HCT116 (cell line): ENCODE measurements around the gene ANAPC2. TPM values are rescaled to one million over a fixed set of nuclear protein-coding genes. Genes with fewer than 3 reads are reported as not detected.

Experiments
- ATAC-seq: fragments of 200-7000 bp; cut with Tn5 transposase; 2 replicates; pipeline ENCODE4 v1.9.1; 2020; ENCODE audit warnings: mild to moderate bottlenecking, moderate library complexity
- BruUV-seq: library from RNA; stranded (reverse); fragments of 400-500 nt; replicated peaks from 2 replicates; lab custom pipeline; 2021; lab: Mats Ljungman, UMichigan
- CTCF ChIA-PET: fragments of 300-600 bp; sonication (Branson Sonifier 250); formaldehyde crosslinking; loops from one replicate; lab custom pipeline; 2021; ENCODE audit warnings: antibody characterized with exemption; lab: Charles Lee
- POLR2A ChIA-PET: fragments of 300-600, 350-600 bp; sonication (Branson Sonifier 250); formaldehyde crosslinking; loops from one replicate; lab custom pipeline; 2021; ENCODE audit warnings: antibody characterized with exemption; lab: Charles Lee
- RAD21 ChIA-PET, 2 experiments: fragments of 300-600 bp; sonication (Branson Sonifier 250); formaldehyde crosslinking; loops; one replicate each; lab custom pipeline; 2023; ENCODE audit warnings: low total read pairs in 2 of 2; ENCODE audit not compliant: uncharacterized antibody in 2 of 2, unreplicated experiment in 2 of 2, low non-redundant PET in 1 of 2; lab: Charles Lee
- DNase-seq: peaks from one replicate; pipeline ENCODE4 v3.0.0-alpha.2; 2010; ENCODE audit warnings: low read depth, low spot score
- H2AFZ ChIP-seq: fragments of 200-600 bp; shearing (Covaris generic), sonication (generic); 2 replicates; pipeline ENCODE4 v1.6.1; 2017; ENCODE audit warnings: low read depth, mixed run types, mixed read lengths, antibody characterized with exemption, low read length; ENCODE audit not compliant: poor library complexity, severe bottlenecking
- H3K27ac ChIP-seq: 2 replicates; pipeline ENCODE4 v1.5.1; 2012; ENCODE audit warnings: low read depth, low read length
- H3K27me3 ChIP-seq: fragments of 200-600 bp; sonication (generic); 2 replicates; pipeline ENCODE4 v1.6.1; 2016; ENCODE audit warnings: mixed run types, low read length, mixed read lengths; ENCODE audit not compliant: insufficient read depth
- H3K36me3 ChIP-seq, 2 experiments: fragments of 200-500 bp in 1 of 2; fragments of 200-600 bp in 1 of 2; sonication (Bioruptor generic) in 1 of 2; sonication (generic) in 1 of 2; 2 replicates each; pipeline versions ENCODE4 v1.5.1 to v1.6.1; 2014 to 2016; ENCODE audit warnings: low read length in 2 of 2, inconsistent platforms in 1 of 2, mixed read lengths in 1 of 2, mixed run types in 1 of 2; ENCODE audit not compliant: insufficient read depth in 2 of 2, control insufficient read depth in 1 of 2
- H3K4me1 ChIP-seq, 2 experiments: fragments of 200-600 bp in 1 of 2; sonication (generic) in 1 of 2; 2 replicates each; pipeline versions ENCODE4 v1.5.1 to v1.6.1; 2012 to 2017; ENCODE audit warnings: low read length in 2 of 2, inconsistent platforms in 1 of 2, mild to moderate bottlenecking in 1 of 2, mixed read lengths in 1 of 2, mixed run types in 1 of 2, moderate library complexity in 1 of 2; ENCODE audit not compliant: insufficient read depth in 2 of 2, control insufficient read depth in 1 of 2
- H3K4me2 ChIP-seq: fragments of 200-600 bp; sonication (generic); 2 replicates; pipeline ENCODE4 v1.6.1; 2017; ENCODE audit warnings: mixed run types, low read length, mixed read lengths
- H3K4me3 ChIP-seq, 2 experiments: fragments of 200-600 bp in 1 of 2; sonication (generic) in 1 of 2; replicated peaks in 1 of 2; 2 replicates each; pipeline ENCODE4 v1.5.1; 2011 to 2016; ENCODE audit warnings: low read length in 2 of 2, control low read depth in 1 of 2, low read depth in 1 of 2, mild to moderate bottlenecking in 1 of 2, mixed read lengths in 1 of 2, mixed run types in 1 of 2
- H3K79me2 ChIP-seq: fragments of 200-600 bp; sonication (generic); 2 replicates; pipeline ENCODE4 v1.6.1; 2017; ENCODE audit warnings: mild to moderate bottlenecking, mixed run types, low read length, moderate library complexity, mixed read lengths; ENCODE audit not compliant: insufficient read depth
- H3K9ac ChIP-seq: fragments of 200-600 bp; sonication (generic); 2 replicates; pipeline ENCODE4 v1.6.1; 2016; ENCODE audit warnings: low read length, mixed read lengths
- H3K9me2 ChIP-seq: fragments of 200-600 bp; sonication (generic), shearing (Covaris generic); 2 replicates; pipeline ENCODE4 v1.6.1; 2017; ENCODE audit warnings: mixed run types, mild to moderate bottlenecking, moderate library complexity; ENCODE audit not compliant: insufficient read depth
- H3K9me3 ChIP-seq, 2 experiments: fragments of 200-500 bp in 1 of 2; fragments of 200-600 bp in 1 of 2; sonication (Bioruptor generic) in 1 of 2; sonication (generic) in 1 of 2; 2 replicates each; pipeline ENCODE4 v1.6.1; 2014 to 2017; ENCODE audit warnings: low read length in 2 of 2, mixed read lengths in 2 of 2, inconsistent platforms in 1 of 2, low read depth in 1 of 2, mild to moderate bottlenecking in 1 of 2, mixed run types in 1 of 2, moderate library complexity in 1 of 2; ENCODE audit not compliant: control insufficient read depth in 1 of 2, insufficient read depth in 1 of 2
- H4K20me1 ChIP-seq: fragments of 200-600 bp; sonication (generic), shearing (Covaris generic); 2 replicates; pipeline ENCODE4 v1.6.1; 2017; ENCODE audit warnings: mixed run types, mild to moderate bottlenecking, moderate library complexity; ENCODE audit not compliant: insufficient read depth
- ATF3 ChIP-seq: IDR thresholded peaks from 2 replicates; pipeline ENCODE4 v1.6.1; 2012
- ELF1 ChIP-seq: IDR thresholded peaks from 2 replicates; pipeline ENCODE4 v1.6.1; 2012; ENCODE audit warnings: low read depth, borderline replicate concordance
- EZH2phosphoT487 ChIP-seq: fragments of 200-600 bp; IDR thresholded peaks from 2 replicates; pipeline ENCODE4 v1.6.1; 2018; ENCODE audit warnings: antibody characterized with exemption, borderline replicate concordance
- MAX ChIP-seq: IDR thresholded peaks from 2 replicates; pipeline ENCODE4 v1.6.1; 2012
- POLR2AphosphoS5 ChIP-seq: IDR thresholded peaks from 2 replicates; pipeline ENCODE4 v1.6.1; 2011; ENCODE audit warnings: mild to moderate bottlenecking, low read depth, low read length, moderate library complexity
- RAD21 ChIP-seq: IDR thresholded peaks from 2 replicates; pipeline ENCODE4 v1.6.1; 2012; ENCODE audit warnings: low read depth, mild to moderate bottlenecking
- REST ChIP-seq: IDR thresholded peaks from 2 replicates; pipeline ENCODE4 v1.6.1; 2012; ENCODE audit warnings: low read depth
- SP1 ChIP-seq: IDR thresholded peaks from 2 replicates; pipeline ENCODE4 v1.6.1; 2012; ENCODE audit warnings: low read depth
- SRF ChIP-seq: IDR thresholded peaks from 2 replicates; pipeline ENCODE4 v1.6.1; 2012; ENCODE audit warnings: low read depth
- ZBTB33 ChIP-seq: IDR thresholded peaks from 2 replicates; pipeline ENCODE4 v1.6.1; 2011; ENCODE audit warnings: mild to moderate bottlenecking, low read length, moderate library complexity; ENCODE audit not compliant: insufficient replicate concordance; ENCODE audit errors: extremely low read depth
- ZFX ChIP-seq: fragments of 450-650 bp; IDR thresholded peaks from 2 replicates; pipeline ENCODE4 v1.6.1; 2017
- ZNF274 ChIP-seq: fragments of 200-500 bp; sonication (Bioruptor generic); IDR thresholded peaks from 2 replicates; pipeline ENCODE4 v1.6.1; 2014; ENCODE audit warnings: mild to moderate bottlenecking, low read depth, low read length, inconsistent platforms
- intact Hi-C: fragments of 100-400 bp; cut with micrococcal nuclease; formaldehyde crosslinking; loops from 2 replicates; pipeline ENCODE4 v1.10.0; 2022
- total RNA-seq: library from RNA; stranded (reverse); gene quantifications from one replicate; pipeline ENCODE4 v1.2.1, GENCODE V29; 2021; ENCODE audit not compliant: unreplicated experiment

The ANAPC2 gene
- total RNA-seq, 1 experiment from 2014 or later: 75.5 TPM

- TF ChIP-seq RAD21 (no peak), REST (no peak), ATF3 (no peak)
Observed at GRCh38 chr9:137195525-137196220, 7.3 kb upstream of the ANAPC2 start (continued).

- no peaks in the 10 kb centered on the region for H3K27me3 ChIP-seq
- peaks cover 35 to 57% of the 10 kb centered on the region in 2 experiments for H3K4me1 ChIP-seq
- H3K9ac ChIP-seq: no peak overlapping the region
- CTCF ChIA-PET: interaction anchor here (1.2 to 1.7 kb wide), 2 partner anchors 33 to 42 kb away, joined by 3 to 4 read pairs; partner anchors contain the start of gene RNF224
- intact Hi-C loops: no loop called here
- no peaks in the 10 kb centered on the region for H3K9me3 ChIP-seq
- RAD21 ChIA-PET: no interaction called here
- TF ChIP-seq ATF3 (no peak), ELF1 (no peak), REST (no peak), SP1 (no peak), ZFX (no peak), POLR2AphosphoS5 (no peak), ZNF274 (no peak), ZBTB33 (no peak), RAD21 (no peak), EZH2phosphoT487 (no peak), SRF (no peak), MAX (no peak)
- BruUV-seq: no TSS peak
- no peak overlapping the region for H3K4me3 ChIP-seq
- no peaks in the 10 kb centered on the region for H3K9me2 ChIP-seq
- peak overlapping the region; percentile 37 for H3K4me2 ChIP-seq
- H4K20me1 ChIP-seq: no peaks in the 10 kb centered on the region
- ATAC-seq (no peak), DNase-seq (no peak)
- H3K79me2 ChIP-seq: peaks cover 21% of the 10 kb centered on the region
- peak overlapping the region; percentile 38; the same call in 1 of the 2 replicates for H3K27ac ChIP-seq
- no peak overlapping the region for H2AFZ ChIP-seq
- POLR2A ChIA-PET: interaction anchor here (2.2 kb wide), 1 partner anchor 46 kb away, joined by 6 read pairs; the partner anchor contains the start of gene TUBB4B
- peaks cover 0 to 5% of the 10 kb centered on the region in 2 experiments; a peak in 1 of 4 replicates for H3K36me3 ChIP-seq
Observed at GRCh38 chr9:137194909-137195308, 6.5 kb upstream of the ANAPC2 start.
